HG03520 (cell line): ENCODE measurements around the gene FBXO34.
"Not testable (repeated sequence)": the region's sequence is repeated elsewhere in the genome, so short reads cannot be mapped to it uniquely, and the experiment has no call there.

Experiments
- ATAC-seq: cut with Tn5 transposase; IDR thresholded peaks from one replicate; pipeline ENCODE4 v1.9.1; 2021; ENCODE audit warnings: mild to moderate bottlenecking, moderate library complexity; ENCODE audit not compliant: unreplicated experiment

Gene FBXO34

DNA sequence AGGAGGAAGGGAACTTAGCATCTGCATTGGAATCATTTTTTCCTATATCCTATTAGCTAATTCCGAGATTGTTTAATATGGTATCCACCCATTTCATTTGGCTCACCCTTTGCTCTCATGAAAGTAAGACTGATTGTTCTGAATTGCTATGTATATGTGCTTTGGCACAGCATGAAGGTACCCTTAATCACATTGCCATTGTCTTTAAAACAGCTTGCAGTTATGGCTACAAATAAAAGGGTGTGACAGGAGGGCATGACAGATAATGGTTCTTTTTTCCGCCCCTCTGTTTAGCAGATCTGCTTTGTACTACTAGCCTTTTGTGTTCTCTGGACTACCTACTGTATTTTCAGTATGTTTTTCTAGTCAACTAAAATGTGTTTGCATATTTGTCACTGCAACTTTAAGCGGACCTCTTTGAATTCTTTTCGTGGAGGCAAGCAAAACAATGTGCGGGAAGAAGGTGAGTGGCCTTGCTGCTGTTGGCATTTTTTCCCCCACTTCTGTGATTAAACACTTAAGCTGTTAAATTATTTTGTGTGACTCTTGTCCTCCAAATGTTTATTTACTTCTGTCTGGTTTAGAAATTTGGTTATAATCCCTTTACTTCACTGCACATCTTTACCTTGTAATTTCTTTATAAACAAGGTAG is 35.8 kb downstream of the FBXO34 start:
- ATAC-seq, result no peak

DNA sequence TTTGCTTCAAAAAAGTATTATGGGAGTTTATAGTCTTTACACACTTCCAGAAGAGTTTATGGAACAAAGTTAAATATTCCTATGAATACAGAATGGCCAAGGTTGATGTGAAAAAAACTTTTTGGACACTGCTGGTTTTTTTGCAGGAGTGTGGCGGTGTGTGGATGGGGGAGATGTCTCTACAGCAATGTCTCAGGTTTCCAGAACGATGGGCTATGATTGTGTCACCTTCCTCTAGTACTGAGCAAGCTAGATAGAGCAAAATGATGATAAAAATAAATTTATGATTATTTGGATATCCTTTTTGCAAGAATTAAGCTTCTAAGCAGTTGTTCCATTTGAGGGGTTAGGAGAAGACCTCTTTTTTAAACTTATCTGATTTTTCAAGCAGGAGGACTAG is 37.9 kb downstream of the FBXO34 start:
- no peak for ATAC-seq

DNA sequence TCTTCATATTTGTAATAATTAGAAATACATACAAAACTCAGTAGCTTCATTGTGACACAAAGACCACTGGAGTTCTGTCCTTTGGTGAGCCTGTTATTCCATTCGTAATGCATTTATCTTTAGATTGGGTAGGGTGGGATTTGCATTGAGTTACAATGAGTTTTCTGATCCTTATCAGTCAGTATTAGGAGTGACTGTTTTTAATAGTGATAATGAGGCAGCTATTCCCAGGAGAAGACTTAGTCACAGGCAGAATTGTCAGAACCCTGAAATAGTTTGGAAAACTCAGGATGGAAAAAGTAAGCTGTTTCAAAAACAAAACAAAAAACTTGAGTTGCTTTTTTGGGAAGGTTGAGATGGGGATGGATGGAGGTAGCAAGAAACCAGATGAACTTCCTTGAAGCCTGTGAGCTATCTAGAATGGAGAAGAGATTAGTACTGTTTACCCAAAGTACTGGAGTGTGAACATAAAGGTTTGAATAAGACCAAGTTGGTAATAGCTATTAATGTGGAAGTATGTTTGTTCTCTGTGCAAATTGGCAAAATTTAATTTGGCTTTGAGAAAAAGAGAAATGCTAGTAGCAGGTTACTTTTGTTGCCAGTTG is 38.6 kb downstream of the FBXO34 start:
- ATAC-seq, result no peak

DNA sequence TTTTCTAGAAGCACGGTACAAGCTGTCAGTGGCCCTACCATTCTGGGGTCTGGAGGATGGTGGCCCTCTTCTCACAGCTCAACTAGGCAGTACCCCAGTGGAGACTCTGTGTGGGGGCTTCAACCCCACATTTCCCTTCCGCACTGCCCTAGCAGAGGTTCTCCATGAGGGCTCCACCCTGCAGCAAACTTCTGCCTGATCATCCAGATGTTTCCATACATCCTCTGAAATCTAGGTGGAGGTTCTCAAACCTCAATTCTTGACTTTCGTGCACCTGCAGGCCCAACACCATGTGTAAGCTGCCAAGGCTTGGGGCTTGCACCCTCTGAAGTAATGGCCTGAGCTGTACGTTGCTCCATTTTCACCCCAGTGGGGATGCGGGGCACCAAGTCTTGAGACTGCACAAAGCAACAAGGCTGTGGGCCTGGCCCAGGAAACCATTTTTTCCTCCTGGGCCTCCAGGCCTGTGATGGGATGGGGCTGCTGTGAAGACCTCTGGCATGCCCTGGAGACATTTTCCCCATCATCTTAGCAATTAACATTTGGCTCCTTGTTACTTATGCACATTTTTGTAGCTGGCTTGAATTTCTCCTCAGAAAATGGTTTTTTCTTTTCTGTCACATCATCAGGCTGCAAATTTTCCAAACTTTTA is 41.3 kb downstream of the FBXO34 start:
- not testable (repeated sequence) for ATAC-seq

DNA sequence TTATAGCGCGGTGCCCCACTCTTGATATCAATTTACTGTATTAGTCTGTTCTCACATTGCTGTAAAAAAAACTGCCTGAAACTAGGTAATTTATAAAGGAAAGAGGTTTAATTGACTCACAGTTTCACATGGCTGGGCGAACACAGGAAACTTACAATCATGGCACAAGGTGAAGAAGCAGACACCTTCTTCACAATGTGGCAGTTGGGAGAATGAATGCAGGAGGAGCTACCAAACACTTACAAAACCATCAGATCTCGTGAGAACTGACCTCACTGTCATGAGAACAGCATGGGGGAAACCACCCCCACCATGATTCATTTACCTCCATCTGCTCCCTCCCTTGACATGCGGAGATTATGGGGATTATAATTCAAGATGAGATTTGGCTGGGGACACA is 42.3 kb downstream of the FBXO34 start:
- no peak for ATAC-seq

DNA sequence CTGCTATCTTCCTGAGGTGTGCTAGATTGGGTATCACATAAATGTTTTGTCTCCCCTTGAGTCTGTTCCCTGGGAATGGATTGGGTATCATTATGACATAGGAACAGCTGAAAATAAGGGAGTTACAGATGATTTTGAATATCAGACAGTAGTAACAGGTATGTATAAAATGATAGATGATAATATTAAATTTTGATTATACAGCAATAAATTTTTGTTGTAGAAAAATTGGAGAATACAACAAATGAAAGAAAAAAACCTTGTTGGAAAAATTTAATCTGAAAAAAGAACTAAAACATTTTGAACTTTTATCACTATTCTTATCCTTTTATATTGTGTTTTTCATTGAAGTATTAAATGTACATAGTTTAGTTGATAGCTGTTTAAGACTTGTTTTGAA is 43.2 kb downstream of the FBXO34 start:
- no peak for ATAC-seq

DNA sequence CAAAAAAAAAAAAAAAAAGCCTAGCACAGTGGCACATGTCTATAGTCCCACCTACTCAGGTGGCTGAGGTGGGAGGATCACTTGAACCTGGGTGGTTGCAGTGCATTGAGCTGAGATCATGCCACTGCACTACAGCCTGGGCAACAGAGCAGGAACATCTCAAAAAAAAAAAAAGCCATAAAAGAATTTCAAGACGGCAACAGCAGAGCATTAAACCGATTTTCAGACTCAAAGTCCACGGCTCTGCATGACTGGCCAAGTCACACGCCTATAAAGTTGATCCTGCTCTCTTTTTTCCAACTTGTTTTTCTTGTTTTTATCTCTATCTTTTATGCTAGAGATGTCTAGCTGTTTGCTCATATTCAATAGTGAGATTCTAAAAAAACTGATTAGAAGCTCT is 45.3 kb downstream of the FBXO34 start:
- ATAC-seq, result no peak

DNA sequence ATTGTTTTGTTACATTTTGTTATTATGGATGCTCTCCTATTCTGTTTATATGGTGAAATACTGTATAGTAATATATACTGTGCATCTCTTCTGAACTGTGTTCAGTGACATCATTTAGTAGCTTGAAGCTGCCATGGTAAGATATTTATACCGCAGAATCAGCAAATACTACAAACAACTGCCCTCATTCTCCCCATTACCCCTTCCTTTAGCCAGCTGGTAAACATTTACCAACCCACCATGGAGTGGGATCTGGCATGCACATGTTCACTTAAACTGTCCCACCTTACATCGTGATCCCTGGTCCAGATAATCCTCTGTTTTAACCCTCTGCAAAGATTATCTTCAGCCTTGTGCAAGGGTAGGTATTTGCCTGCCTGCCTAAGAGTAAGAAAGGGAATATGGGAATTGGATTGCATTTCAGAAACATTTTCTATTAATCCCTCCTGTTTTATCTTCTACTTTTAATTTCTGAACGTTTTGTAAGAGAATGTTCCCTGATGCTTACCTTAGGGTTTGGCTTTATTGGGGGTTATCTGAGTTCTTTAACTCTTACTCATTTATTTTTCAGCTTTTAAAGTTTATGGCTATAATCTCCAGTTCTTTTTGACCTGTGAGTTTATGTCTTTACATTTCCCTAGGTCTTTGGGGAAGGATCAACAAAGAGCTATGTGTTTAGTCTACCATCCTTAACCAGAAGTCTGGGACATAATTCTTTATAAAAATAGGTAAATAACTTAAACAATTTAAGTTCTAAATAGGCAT is 46.5 kb downstream of the FBXO34 start:
- ATAC-seq, result no peak

DNA sequence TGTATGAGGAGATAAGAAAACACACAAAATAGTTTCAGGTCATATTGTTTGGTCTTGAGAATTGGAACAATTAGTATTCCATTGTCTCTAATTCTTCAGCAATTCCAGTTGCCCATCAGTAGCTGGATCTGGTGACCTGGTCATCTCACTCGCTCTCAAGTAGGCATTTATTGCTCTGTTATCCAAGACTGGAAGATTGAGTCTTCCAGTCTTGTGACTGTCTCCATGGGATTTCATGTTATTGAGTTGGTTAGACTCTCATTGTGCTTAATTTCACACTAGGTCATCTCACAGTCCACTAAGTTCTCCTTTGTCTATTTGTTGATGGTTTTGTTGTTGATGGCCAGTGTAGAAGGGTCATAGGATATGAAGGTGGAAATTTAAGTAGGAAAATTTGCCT is 47.5 kb downstream of the FBXO34 start:
- ATAC-seq, result no peak

DNA sequence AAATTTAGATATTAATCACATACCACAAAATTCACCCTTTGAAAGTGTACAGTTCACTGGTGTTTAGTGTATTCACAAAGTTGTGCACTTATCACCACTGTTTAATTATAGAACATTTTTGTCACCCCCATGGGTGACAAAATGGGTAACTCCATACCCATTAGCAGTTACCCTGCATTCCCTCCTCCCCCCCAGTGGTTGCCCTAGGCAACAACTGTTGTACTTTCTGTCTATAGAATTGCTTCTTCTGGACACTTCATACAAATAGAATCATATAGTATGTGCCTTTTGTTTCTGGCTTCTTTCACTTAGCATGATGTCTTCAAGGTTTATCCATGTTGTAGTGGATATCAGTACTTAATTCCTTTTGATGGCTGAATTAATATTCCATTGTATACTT is 52.7 kb downstream of the FBXO34 start:
- no peak for ATAC-seq

DNA sequence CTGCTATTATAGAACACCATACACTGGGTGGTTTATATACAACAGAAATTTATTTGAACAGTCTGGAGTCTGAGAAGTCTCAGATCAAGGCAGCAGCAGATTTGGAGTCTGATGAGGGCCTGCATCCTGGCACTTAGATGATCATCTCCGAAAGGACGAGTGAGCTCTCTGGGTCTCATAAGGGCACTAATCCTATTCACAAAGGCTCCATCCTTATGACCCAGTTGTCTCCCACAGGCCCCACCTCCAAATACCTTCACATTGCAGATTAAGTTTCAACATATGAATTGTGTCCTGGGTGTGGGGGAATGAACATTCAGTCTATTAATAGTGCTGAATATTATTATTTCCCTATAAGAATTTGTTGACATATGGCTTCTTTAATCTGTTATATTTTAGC is 53.6 kb downstream of the FBXO34 start:
- ATAC-seq, result no peak

DNA sequence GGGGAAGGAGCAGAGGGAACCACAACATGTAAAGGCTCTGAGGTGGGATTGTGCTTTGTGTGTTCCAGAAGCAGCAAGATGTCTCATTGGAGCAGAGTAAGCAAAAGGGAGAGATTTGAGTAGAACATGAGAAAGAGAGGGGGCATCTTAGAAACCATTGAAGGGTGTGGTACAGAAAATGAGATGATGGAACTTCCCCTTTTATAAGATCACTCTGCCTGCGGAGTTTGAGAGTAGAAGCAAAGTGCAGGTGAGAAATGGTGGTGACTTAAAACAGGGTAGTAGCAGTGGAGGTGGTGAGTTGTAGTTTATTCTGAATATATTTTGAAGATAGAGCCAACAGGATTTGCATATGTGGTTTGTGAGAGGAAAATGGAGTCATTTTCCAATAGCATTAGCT is 56.0 kb downstream of the FBXO34 start:
- peak; percentile 81 for ATAC-seq

DNA sequence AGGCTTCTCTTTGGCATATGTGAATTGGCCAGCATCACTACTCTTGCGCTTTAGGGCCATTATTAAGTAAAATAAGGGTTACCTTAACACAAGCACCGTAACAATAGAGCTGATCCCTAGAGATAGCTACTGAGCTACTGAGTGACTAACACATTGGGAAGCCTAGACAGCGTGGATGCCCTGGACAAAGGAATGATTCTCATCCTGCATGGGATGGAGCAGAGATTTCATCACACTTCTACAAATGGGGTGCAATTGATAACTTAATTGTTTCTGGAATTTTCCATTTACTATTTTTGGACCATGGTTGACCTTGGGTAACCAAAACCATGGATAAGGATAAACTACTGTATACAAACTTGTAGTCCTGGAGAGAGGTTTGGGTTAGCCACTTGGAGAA is 57.1 kb downstream of the FBXO34 start:
- ATAC-seq, result no peak

DNA sequence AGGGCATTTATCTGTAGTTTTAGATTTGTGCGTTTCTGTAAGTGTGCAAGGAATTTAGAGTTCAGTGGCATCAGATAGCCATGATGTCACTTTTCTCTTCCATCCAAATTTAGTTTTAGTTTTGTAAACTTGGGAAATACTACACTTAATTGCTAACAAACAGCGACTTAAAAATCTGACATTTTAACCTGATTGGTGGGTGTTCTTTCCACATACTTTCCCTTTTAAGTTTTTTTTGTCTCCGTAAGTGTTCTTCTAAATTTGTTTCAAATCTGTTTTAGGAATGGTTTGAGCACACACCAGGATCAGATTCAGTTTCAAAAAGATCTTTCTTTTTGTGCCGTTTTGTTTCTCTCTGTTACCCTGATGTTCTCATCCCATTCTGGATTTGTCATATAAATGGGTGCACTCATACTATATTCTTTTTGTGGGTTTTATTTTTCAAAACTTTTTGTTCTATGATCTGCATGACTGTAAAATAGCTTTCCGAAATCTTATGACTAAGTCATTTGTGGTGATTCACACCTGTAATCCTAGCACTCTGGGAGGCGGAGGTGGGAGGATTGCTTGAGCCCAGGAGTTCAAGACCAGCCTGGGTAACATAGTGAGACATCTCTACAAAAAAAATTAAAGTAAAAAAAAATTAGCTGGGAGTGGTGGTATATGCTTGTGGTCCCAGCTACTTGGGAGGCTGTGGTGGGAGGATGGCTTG is 58.9 kb downstream of the FBXO34 start:
- no peak for ATAC-seq

DNA sequence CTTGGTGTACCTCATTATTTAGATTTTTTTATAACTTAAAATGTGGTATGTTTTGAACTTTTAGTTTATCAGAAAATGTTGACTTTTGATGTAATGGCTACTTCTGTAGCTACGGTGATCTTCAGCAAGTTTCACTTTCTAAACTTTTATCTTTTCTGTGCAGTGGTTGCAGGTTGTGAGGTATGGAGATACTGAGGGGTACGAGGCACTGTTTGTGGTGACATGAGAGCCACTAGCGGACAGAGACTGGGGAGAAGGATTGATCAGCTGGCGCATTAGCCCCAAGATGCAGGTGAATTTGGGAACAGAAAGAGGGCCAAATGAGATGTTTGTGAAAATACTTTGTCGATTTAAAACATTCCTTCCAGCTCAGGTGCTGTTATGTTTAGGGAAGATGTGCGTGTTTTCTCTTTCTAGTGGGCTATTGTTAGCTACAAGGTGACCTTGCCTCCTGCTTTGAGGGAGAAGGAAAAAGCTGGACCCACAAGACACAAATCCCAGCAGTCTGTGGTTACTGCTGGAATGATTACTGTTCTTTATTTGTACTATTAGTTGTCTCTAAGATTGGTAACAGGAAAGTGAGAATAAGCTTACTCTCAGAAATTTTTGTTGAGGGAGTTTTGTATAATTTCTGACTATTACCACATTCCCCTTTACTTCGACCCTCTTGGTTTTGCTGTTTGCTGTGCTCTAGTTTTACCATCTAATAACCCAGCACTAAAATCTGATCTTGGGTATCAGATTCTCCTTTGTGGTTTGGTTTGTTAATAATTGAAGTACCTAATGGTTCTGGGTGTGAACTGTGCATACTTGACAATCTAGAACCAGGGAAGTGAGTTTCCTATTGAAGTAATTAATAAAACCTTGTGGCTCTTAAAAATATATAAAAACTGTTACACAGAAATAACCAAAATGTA is 61.7 kb downstream of the FBXO34 start:
- ATAC-seq, result peak; percentile 48

DNA sequence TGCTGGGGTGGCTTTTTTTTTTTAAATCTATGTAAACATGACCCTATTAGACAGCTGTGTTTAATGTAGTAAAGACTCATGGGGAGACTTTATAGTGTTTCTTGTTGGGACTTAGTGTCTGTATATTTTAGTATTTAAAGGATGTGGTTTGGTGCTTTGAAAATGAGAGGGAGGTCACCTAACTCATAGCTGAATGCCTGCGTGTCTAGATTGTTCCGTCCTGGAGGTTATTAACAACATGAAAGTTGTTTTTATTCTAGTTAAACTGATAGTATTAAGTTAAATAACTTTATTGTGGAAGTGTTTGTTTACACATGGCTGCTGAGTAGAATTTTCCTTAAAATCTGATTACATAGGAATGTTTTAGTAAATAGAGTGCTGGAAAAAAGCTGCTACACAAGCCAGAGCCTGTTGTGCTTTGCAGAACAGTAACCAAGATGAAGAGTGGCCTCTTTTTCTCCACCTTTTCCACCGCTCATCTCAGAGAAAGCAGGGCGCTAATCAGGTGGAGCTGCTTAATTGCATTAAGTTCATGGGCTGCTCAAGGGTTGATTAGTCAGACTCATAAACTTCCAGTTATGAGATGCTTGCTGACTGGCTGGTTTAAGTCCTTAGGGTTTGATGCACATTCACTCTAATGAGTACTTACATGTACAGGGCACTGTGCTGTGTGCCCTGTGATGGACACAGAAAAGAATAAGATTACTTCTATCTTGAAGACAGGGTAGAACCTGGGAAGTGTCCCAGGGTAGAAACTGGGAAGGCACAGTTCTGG is 62.7 kb downstream of the FBXO34 start:
- no peak for ATAC-seq

DNA sequence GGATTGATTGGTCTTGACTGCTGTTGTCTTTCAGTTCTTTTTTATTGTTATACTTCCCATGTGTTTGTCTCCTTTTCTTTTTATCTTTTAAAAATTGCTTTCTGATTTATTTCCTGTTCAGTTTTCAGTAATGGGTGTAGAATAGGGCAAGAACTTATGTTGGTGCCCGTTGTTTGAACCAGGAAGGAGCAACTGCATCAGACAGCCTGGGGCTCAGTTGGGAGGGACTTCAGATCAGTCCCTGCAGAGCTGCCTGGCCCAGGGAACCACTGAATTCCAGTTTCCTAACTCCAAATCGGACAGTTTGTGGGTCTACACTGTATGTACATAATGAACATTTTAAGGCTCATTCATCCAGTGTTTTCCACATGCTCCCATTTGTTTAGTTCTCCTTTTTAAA is 64.9 kb downstream of the FBXO34 start:
- no peak for ATAC-seq

DNA sequence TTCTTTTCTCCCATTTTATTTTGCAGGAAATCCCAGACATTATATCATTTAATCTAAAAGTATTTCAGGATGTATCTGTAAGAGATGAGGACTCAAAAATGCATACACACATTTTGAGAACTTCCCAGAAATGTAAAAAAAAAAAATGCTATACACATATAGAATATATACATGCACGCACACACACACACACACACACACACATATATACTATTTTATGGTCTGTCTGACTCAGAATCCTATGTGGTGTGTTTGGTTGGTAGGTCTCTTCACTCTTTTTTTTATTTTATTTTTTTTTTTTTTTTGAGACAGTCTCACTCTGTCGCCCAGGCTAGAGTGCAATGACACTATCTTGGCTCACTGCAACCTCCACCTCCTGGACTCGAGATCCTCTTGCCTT is 65.5 kb downstream of the FBXO34 start:
- ATAC-seq, result no peak

DNA sequence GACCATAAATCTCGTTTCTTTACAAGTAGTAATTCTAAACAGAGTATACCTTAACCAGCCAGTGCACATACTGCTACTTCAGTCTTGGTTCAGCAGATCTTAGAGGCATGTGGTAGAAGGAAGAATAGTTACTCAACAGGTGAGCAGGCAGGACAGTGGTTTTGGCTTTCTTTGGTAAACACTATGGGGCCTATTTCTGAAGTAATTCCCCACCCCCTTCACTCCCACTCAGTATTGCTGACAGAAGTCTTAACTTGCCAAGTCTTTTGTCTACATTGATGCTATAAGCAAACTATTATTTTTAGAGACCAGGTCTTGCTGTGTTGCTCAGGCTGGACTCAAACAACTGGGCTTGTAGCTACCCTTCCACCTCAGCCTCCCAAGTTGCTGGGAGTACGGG is 68.5 kb downstream of the FBXO34 start:
- ATAC-seq, result peak; percentile 81
